Hematopoietic multipotent progenitor cell treated with erythropoietin and hydrocortisone succinate and interleukin-3 and kit ligand, for 17 days (in vitro differentiated cells): ENCODE measurements around the gene MS4A10.
"Not testable (repeated sequence)": the region's sequence is repeated elsewhere in the genome, so short reads cannot be mapped to it uniquely, and the experiment has no call there.

Experiments
- DNase-seq: peaks from one replicate; pipeline ENCODE4 v3.0.0-alpha.2; 2015; ENCODE audit warnings: low spot score

MS4A10 gene

GRCh38 chr11:60788401-60789125 lies 3.4 kb downstream of the MS4A10 start:
- DNase-seq, result no peak

DNA sequence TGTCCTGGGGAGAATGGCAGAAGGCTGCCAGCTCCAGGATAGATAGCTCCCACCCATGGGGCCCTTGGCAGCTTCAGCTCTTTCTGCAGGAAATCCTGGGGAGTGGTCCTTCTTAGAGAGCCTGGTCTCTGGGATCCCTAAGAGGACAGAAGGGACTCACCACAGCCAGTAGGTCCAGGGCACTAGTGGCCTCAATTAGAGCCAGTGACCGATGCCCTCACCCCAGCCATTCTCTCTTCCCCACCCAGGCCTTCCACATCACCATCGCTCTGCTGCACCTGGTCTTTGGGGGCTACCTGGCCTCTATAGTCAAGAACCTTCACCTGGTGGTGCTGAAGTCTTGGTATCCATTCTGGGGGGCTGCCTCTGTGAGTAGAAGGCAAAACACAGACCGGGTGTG lies 5.6 kb downstream of the MS4A10 start:
- DNase-seq, result no peak

- DNase-seq, result no peak
Measured at GRCh38 chr11:60791153-60791933, 6.2 kb downstream of the MS4A10 start.

- DNase-seq, result no peak
Measured at GRCh38 chr11:60792521-60792920, 7.4 kb downstream of the MS4A10 start.

GRCh38 chr11:60795291-60795690 lies 10.2 kb downstream of the MS4A10 start:
- no peak for DNase-seq

- DNase-seq, result no peak
Measured at GRCh38 chr11:60797846-60798630, 12.9 kb downstream of the MS4A10 start.

DNA sequence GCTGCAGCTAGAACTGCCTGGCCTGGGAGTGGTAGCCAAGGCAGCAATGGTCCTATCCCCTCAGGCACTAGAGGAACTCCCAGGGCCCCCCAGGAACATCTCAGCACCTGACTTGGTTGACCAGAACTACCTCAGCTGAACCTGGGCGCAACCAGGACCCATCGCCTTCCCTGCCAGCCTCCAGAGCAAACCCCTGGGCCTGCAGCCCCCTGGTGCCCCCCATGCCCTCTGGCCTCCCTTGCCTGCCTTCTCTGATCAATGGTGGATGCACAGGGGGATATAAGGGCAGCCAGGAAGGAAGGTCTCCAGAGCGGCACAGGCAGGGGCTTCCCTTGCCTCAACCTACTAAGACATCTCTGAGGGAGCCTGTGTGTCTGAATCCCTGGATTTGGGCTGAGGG lies 13.5 kb downstream of the MS4A10 start:
- DNase-seq, result no peak

GRCh38 chr11:60801194-60801593 lies 16.1 kb downstream of the MS4A10 start:
- no peak for DNase-seq

DNA sequence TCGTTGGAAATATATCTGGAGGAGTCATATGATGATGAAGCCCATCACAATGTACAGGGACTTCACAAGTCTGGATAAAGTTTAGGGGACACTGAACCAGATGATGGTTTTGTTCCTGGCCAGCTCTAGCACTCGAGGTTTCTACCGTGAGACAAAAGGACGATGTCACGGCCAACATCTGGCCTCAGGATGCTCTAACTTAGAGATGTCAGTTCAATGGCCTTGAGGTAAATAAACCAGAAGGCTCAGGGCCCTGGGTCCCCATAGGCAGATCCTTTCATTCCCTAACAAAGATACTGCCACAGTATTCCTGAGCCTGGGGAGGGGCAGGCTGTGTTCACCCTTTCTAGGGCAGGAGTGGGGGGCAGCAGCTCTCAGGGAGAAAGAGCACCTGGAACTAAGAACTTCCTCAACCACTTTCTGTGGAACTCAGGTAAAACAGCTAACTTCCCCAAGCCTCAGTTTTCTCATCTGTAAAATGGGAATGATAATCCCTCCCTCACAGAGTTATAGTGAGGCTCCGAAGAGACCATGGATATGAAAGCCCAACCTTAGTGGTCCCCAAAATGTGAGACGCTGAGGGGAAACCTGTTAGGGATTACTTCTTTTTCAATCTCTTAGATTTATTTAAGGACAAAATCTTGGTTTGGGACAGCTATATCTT lies 18.3 kb downstream of the MS4A10 start:
- DNase-seq, result no peak

GRCh38 chr11:60809249-60809648 lies 24.1 kb downstream of the MS4A10 start:
- no peak for DNase-seq

- no peak for DNase-seq
Measured at GRCh38 chr11:60809691-60810090, 24.6 kb downstream of the MS4A10 start.

DNA sequence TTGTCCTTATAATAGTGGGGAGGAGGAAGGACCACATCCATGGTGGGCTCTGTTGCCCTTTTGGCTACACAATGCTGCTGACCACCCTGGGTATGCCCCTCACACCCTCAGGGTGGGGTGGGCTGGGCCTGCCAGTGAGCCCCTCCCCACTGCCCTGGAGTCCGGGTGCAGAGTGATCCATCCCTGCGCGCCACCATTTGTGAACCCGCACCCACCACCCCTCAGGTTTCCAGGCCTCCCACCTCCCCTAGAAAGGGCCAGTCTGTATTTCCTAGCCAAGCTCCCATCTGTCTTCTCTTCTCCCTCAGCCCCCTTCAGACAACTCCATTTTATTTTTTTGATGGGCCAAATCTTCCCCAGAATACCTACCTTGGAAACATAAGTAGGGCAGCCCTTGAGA lies 25.0 kb downstream of the MS4A10 start:
- DNase-seq, result no peak

GRCh38 chr11:60810569-60810968 lies 25.4 kb downstream of the MS4A10 start:
- no peak for DNase-seq

GRCh38 chr11:60813324-60813723 lies 28.2 kb downstream of the MS4A10 start:
- DNase-seq, result no peak

GRCh38 chr11:60814112-60814511 lies 29.0 kb downstream of the MS4A10 start:
- no peak for DNase-seq

GRCh38 chr11:60816590-60817157 lies 31.5 kb downstream of the MS4A10 start:
- DNase-seq, result no peak

- no peak for DNase-seq
Measured at GRCh38 chr11:60818057-60818456, 32.9 kb downstream of the MS4A10 start.

- no peak for DNase-seq
Measured at GRCh38 chr11:60821827-60822599, 36.9 kb downstream of the MS4A10 start.

DNA sequence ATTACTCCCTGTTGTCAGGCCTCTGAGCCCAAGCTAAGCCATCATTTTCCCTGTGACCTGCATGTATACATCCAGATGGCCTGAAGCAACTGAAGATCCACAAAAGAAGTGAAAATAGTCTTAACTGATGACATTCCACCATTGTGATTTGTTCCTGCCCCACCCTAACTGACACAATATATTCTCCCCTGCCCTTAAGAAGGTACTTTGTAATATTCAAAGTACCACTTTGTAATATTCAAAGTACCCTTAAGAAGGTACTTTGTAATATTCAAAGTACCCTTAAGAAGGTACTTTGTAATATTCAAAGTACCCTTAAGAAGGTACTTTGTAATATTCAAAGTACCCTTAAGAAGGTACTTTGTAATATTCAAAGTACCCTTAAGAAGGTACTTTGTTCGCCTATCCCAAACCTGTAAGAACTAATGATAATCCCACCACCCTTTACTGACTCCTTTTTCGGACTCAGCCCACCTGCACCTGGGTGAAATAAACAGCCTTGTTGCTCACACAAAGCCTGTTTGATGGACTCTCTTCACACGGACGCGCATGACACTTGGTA lies 38.7 kb downstream of the MS4A10 start:
- DNase-seq, result not testable (repeated sequence)

GRCh38 chr11:60825118-60825517 lies 40.0 kb downstream of the MS4A10 start:
- no peak for DNase-seq

DNA sequence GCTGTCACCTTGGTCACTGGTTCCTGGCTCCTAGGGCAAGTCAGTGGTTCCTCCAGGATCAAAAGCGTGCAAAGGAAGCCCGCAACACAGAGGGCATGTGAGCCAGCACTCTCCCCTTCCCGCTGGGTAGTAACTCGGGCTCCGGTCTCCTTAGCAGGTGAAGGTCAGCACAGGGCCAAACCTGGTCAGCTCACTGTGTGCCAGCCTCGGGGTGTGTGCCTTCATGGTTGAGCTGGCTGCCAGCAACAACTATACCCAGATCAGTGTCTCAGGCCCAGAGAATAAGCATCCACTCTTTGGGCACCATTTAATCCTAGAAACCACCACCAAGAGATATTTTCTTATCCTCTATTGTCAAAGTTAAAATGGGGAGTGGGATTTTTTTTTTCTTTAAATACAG lies 40.7 kb downstream of the MS4A10 start:
- no peak for DNase-seq
